Mesendoderm (in vitro differentiated cells): ENCODE results near the gene LDLRAD4.

ENCODE experiments used
- DNase-seq: peaks from one replicate; pipeline ENCODE4 v3.0.0; 2013
- H2AK5ac ChIP-seq: 2 replicates; pipeline ENCODE4 v1.6.1; 2013; ENCODE audit warnings: low read length, inconsistent platforms
- H2BK120ac ChIP-seq: 2 replicates; pipeline ENCODE4 v1.6.1; 2013; ENCODE audit warnings: low read depth, mild to moderate bottlenecking, low read length, moderate library complexity, mixed read lengths
- H2BK15ac ChIP-seq: replicated peaks from 2 replicates; pipeline ENCODE4 v1.6.1; 2013; ENCODE audit warnings: low read depth, mild to moderate bottlenecking, moderate library complexity
- H2BK5ac ChIP-seq: 2 replicates; pipeline ENCODE4 v1.6.1; 2013; ENCODE audit warnings: low read length, inconsistent platforms
- H3K18ac ChIP-seq: 2 replicates; pipeline ENCODE4 v1.6.1; 2013; ENCODE audit warnings: mild to moderate bottlenecking, low read length, mixed read lengths
- H3K23ac ChIP-seq: one replicate; pipeline ENCODE4 v1.6.1; 2013; ENCODE audit warnings: low read length
- H3K27ac ChIP-seq: 2 replicates; pipeline ENCODE4 v1.5.1; 2013; ENCODE audit warnings: low read depth, mild to moderate bottlenecking, inconsistent platforms, low read length, moderate library complexity
- H3K27me3 ChIP-seq: 2 replicates; pipeline ENCODE4 v1.6.1; 2013; ENCODE audit warnings: low read length, control low read depth, mild to moderate bottlenecking, inconsistent platforms; ENCODE audit not compliant: insufficient read depth, poor library complexity
- H3K36me3 ChIP-seq: 2 replicates; pipeline ENCODE4 v1.6.1; 2013; ENCODE audit warnings: low read length, inconsistent platforms; ENCODE audit not compliant: control insufficient read depth, insufficient read depth
- H3K4ac ChIP-seq: one replicate; pipeline ENCODE4 v1.6.1; 2013; ENCODE audit warnings: low read depth, mild to moderate bottlenecking, low read length, moderate library complexity
- H3K4me1 ChIP-seq: 2 replicates; pipeline ENCODE4 v1.6.1; 2013; ENCODE audit warnings: low read depth, low read length, inconsistent platforms; ENCODE audit not compliant: control insufficient read depth
- H3K4me2 ChIP-seq: 2 replicates; pipeline ENCODE4 v1.6.1; 2013; ENCODE audit warnings: low read length
- H3K4me3 ChIP-seq: 2 replicates; pipeline ENCODE4 v1.5.1; 2013; ENCODE audit warnings: mild to moderate bottlenecking, low read length
- H3K56ac ChIP-seq: one replicate; pipeline ENCODE4 v1.6.1; 2013; ENCODE audit warnings: low read length
- H3K79me1 ChIP-seq: 2 replicates; pipeline ENCODE4 v1.6.1; 2013; ENCODE audit warnings: low read length, inconsistent platforms
- H3K79me2 ChIP-seq: 2 replicates; pipeline ENCODE4 v1.6.1; 2013; ENCODE audit warnings: mild to moderate bottlenecking, low read length; ENCODE audit not compliant: control insufficient read depth, insufficient read depth
- H3K9ac ChIP-seq: 2 replicates; pipeline ENCODE4 v1.6.1; 2013; ENCODE audit warnings: low read length, inconsistent platforms
- H4K5ac ChIP-seq: one replicate; pipeline ENCODE4 v1.6.1; 2013; ENCODE audit warnings: low read length
- H4K8ac ChIP-seq: one replicate; pipeline ENCODE4 v1.6.1; 2013; ENCODE audit warnings: low read depth, mild to moderate bottlenecking, control low read depth, low read length, moderate library complexity
- WGBS: extraction: QIAGEN DNeasy Blood & Tissue Kit; methylation state at CpG from one replicate; pipeline ENCODE4 v1.1.7; 2013; ENCODE audit warnings: low lambda C conversion rate, missing lambda C conversion rate; ENCODE audit not compliant: insufficient coverage; ENCODE audit errors: extremely low coverage; 5-methylcytosine and 5-hydroxymethylcytosine counted together

The LDLRAD4 gene

GRCh38 chr18:13309748-13310670, 91.4 kb downstream of the LDLRAD4 start:
- Histone ChIP-seq H3K27me3 (no peaks in the 10 kb centered on the region), H3K4ac (no peak overlapping the region), H3K79me1 (no peaks in the 10 kb centered on the region), H3K56ac (no peak overlapping the region), H2BK5ac (no peak overlapping the region), H2BK120ac (no peak overlapping the region), H3K23ac (no peak overlapping the region), H3K4me3 (no peak overlapping the region), H2AK5ac (no peak overlapping the region), H3K4me1 (no peaks in the 10 kb centered on the region), H3K79me2 (no peaks in the 10 kb centered on the region), H3K9ac (no peak overlapping the region), H4K5ac (no peak overlapping the region), H2BK15ac (no peak overlapping the region), H3K27ac (no peak overlapping the region), H3K18ac (no peak overlapping the region), H3K4me2 (no peak overlapping the region), H4K8ac (no peak overlapping the region), H3K36me3 (no peaks in the 10 kb centered on the region)
- WGBS: no CpG with 5 or more reads among the region's 13 CpGs
- DNase-seq: no peak

DNA sequence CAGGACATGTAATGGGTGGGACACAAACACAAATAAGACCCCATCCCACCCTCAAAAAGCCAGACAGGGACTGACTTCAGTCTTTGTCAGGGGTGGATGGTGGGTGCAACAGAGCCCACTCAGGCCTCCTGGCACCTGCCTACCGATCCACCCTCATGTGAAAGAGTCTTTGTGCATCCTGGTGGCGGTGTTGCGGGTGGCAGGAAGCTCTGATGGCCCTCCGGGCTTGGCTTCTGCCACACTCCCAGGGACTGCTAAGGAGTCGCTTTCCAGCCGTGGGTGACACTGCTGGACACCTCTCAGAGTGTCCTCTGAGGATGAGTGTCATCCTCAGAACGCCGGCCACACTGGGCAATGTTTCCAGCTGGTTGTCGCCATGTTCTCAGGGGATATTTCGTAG, 92.6 kb downstream of the LDLRAD4 start:
- H4K5ac ChIP-seq: no peak overlapping the region
- H3K4ac ChIP-seq: no peak overlapping the region
- no peaks in the 10 kb centered on the region for H3K79me1 ChIP-seq
- no peak overlapping the region for H3K4me3 ChIP-seq
- H3K23ac ChIP-seq: no peak overlapping the region
- H3K4me2 ChIP-seq: no peak overlapping the region
- no peak overlapping the region for H2BK5ac ChIP-seq
- no peak for DNase-seq
- no peaks in the 10 kb centered on the region for H3K4me1 ChIP-seq
- H3K36me3 ChIP-seq: no peaks in the 10 kb centered on the region
- no peak overlapping the region for H3K56ac ChIP-seq
- no peak overlapping the region for H2BK120ac ChIP-seq
- no peak overlapping the region for H2AK5ac ChIP-seq
- no peaks in the 10 kb centered on the region for H3K79me2 ChIP-seq
- H4K8ac ChIP-seq: no peak overlapping the region
- no peak overlapping the region for H3K18ac ChIP-seq
- no peak overlapping the region for H2BK15ac ChIP-seq
- H3K27ac ChIP-seq: no peak overlapping the region
- no CpG with 5 or more reads among the region's 10 CpGs for WGBS
- no peaks in the 10 kb centered on the region for H3K27me3 ChIP-seq
- H3K9ac ChIP-seq: no peak overlapping the region

- WGBS: no CpG with 5 or more reads among the region's 4 CpGs
Observed at GRCh38 chr18:13312515-13312914, 94.0 kb downstream of the LDLRAD4 start.

GRCh38 chr18:13313006-13313686, 94.6 kb downstream of the LDLRAD4 start:
- H3K4me2 ChIP-seq: no peak overlapping the region
- no peaks in the 10 kb centered on the region for H3K79me1 ChIP-seq
- H3K27me3 ChIP-seq: no peaks in the 10 kb centered on the region
- DNase-seq: no peak
- no peak overlapping the region for H3K9ac ChIP-seq
- no peaks in the 10 kb centered on the region for H3K36me3 ChIP-seq
- H3K4me3 ChIP-seq: no peak overlapping the region
- no peak overlapping the region for H2BK15ac ChIP-seq
- H2BK5ac ChIP-seq: no peak overlapping the region
- no CpG with 5 or more reads among the region's 19 CpGs for WGBS
- H3K27ac ChIP-seq: no peak overlapping the region
- H4K5ac ChIP-seq: no peak overlapping the region
- no peak overlapping the region for H2AK5ac ChIP-seq
- no peak overlapping the region for H3K18ac ChIP-seq
- no peak overlapping the region for H3K4ac ChIP-seq
- no peak overlapping the region for H3K23ac ChIP-seq
- no peaks in the 10 kb centered on the region for H3K4me1 ChIP-seq
- no peak overlapping the region for H4K8ac ChIP-seq
- H3K79me2 ChIP-seq: no peaks in the 10 kb centered on the region
- no peak overlapping the region for H3K56ac ChIP-seq
- no peak overlapping the region for H2BK120ac ChIP-seq

More at GRCh38 chr18:13312515-13312914, 94.0 kb downstream of the LDLRAD4 start:
- Histone ChIP-seq H3K4me2 (no peak overlapping the region), H3K27ac (no peak overlapping the region), H2BK120ac (no peak overlapping the region), H3K79me2 (no peaks in the 10 kb centered on the region), H3K56ac (no peak overlapping the region), H4K8ac (no peak overlapping the region), H2BK15ac (no peak overlapping the region), H3K4me3 (no peak overlapping the region), H3K36me3 (no peaks in the 10 kb centered on the region), H2AK5ac (no peak overlapping the region), H3K4ac (no peak overlapping the region), H3K18ac (no peak overlapping the region), H3K23ac (no peak overlapping the region), H3K9ac (no peak overlapping the region), H3K4me1 (no peaks in the 10 kb centered on the region), H2BK5ac (no peak overlapping the region), H4K5ac (no peak overlapping the region), H3K79me1 (no peaks in the 10 kb centered on the region), H3K27me3 (no peaks in the 10 kb centered on the region)
- DNase-seq: no peak

- Histone ChIP-seq H3K23ac (no peak overlapping the region), H3K4me2 (no peak overlapping the region), H3K56ac (no peak overlapping the region), H2BK5ac (no peak overlapping the region), H3K18ac (no peak overlapping the region), H4K8ac (no peak overlapping the region), H3K27me3 (no peaks in the 10 kb centered on the region), H2BK15ac (no peak overlapping the region), H3K27ac (no peak overlapping the region), H3K4me3 (no peak overlapping the region), H2BK120ac (no peak overlapping the region), H3K36me3 (no peaks in the 10 kb centered on the region), H3K4me1 (no peaks in the 10 kb centered on the region), H3K79me1 (no peaks in the 10 kb centered on the region), H3K9ac (no peak overlapping the region), H3K4ac (no peak overlapping the region), H4K5ac (no peak overlapping the region), H2AK5ac (no peak overlapping the region), H3K79me2 (no peaks in the 10 kb centered on the region)
- no peak for DNase-seq
- no CpG with 5 or more reads among the region's 2 CpGs for WGBS
Observed at GRCh38 chr18:13315000-13315399, 96.4 kb downstream of the LDLRAD4 start.
